Stimulated activated CD8-positive, alpha-beta memory T cell treated with anti-CD3 and anti-CD28 coated beads, Interleukin-12 subunit alpha, Interleukin-12 subunit beta, amount 100 ng/mL, for 4 hours (primary cell): ENCODE measurements around the gene GPATCH11.

Experiments used
- DNase-seq: peaks from one replicate; pipeline ENCODE4 v3.0.0-alpha.2; 2020; ENCODE audit warnings: low read depth

Gene GPATCH11

DNA sequence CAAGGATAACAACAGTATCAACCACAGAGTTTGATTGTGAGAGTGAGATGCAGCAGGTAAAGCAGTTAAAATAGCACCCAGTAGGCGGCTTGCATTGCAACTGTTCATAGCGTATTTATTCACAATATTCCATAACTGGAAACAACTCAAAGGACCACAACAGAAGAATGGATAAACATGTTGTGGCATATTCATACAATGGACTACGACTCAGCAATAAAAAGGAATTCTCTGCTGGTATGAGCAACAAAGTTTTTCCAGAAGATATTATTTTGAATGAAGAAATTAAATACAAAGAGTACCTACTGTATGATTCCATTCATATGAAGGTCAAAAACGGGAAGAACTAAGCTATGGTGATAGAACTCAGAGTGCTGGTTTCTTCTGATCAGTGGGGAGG lies 25.2 kb downstream of the GPATCH11 start:
- DNase-seq: no peak

GRCh38 chr2:37110306-37111212 lies 26.2 kb downstream of the GPATCH11 start:
- no peak for DNase-seq

DNA sequence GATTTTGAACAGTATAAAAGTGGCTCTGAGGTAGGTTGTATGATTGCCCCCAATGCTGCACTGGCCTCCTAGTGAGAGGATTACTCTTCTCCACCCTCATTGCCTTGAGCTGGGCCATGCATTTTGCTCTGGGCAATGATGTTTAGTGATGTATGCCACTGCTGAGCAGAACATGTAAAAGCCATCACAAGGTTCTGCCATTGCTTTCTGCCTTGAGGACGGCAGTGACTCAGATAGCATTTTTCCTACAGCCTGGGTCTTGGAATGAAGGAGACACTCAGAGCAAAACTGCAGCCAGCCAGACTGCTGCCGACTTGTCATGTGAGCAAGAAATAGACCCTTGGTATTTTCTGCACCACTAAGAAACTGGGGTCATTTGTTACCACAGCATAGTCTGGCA lies 27.6 kb downstream of the GPATCH11 start:
- no peak for DNase-seq

- DNase-seq: no peak
Observed at GRCh38 chr2:37117566-37117965, 33.2 kb downstream of the GPATCH11 start.

DNA sequence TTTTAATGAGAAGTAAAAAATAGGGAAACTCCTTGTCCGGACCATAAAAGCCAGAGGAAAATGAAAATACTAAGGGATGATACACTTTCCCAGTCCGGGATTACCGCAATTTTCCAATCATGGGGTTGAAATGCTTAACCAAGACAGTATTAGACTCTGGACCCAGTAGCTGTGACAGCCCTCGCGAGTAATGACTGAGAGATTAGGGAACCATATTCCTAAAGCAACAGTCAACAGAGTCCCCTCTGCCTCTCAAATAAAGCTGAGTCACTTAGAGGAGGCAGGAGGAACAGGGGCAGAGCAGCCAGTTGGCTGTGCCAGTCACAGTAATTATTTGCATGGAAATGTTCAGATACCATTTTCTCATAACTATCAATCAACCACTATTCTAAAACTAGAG lies 34.8 kb downstream of the GPATCH11 start:
- no peak for DNase-seq

- no peak for DNase-seq
Observed at GRCh38 chr2:37125416-37125815, 41.1 kb downstream of the GPATCH11 start.

GRCh38 chr2:37132914-37133313 lies 48.6 kb downstream of the GPATCH11 start:
- DNase-seq: no peak

DNA sequence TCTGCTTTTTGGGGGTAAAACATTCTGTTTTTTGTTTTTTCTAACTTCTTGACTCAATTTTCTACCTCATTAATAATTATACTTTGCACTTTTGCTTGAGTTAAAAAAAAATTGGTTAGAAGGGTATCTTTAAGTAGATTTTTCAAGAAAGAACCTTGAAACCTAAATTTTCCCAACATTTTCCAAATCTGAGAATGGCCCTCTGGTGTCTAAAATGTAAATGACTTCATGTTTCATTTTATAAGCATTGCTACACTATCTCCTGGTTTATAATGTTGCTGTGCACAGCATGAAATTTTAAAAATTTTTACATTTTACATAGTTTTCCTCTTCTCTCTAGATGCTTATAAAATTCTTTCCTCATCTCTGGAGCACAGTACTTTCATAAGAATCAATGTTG lies 58.2 kb downstream of the GPATCH11 start:
- DNase-seq: no peak

- no peak for DNase-seq
Observed at GRCh38 chr2:37143974-37144373, 59.7 kb downstream of the GPATCH11 start.

- DNase-seq: no peak
Observed at GRCh38 chr2:37146062-37146461, 61.7 kb downstream of the GPATCH11 start.

GRCh38 chr2:37148325-37148724 lies 64.0 kb downstream of the GPATCH11 start:
- DNase-seq: no peak
